Measurements from ENCODE around the gene KLHL25.

DNA sequence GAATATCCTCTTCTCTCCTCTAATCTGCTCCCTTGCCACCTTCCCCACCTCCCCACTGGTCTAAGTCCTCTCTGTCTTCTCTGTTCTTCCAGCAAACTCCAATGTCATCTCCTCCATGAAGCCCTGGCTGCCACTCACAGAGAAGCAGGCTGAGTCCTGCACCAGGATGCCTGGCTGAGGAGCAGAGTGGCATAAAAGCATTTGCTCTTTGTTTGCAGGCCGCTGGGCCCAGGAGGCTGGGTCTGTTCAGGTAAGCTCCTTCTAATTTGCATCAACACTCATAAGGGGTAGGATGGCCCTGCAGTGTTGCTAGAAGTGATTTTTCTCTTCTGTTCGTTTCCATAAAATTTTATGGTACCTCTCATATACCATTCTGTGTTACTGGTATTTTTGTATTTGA is 43.2 kb upstream of the KLHL25 start:
- TF ChIP-seq YY1 (IDR thresholded peaks at IDR 0.05; ENCODE audit: insufficient read depth, insufficient read length) (no peak), ZNF274 (IDR thresholded peaks at IDR 0.05; ENCODE audit: low read depth, low read length) (no peak), SUZ12 (IDR thresholded peaks at IDR 0.05; ENCODE audit: extremely low read depth, insufficient read depth, insufficient read length) (no peak)
